HG02938 (cell line): ENCODE data around the gene DEPDC7.

Experiments
- ATAC-seq: cut with Tn5 transposase; IDR thresholded peaks from one replicate; pipeline ENCODE4 v1.9.1; 2021; ENCODE audit warnings: mild to moderate bottlenecking, moderate library complexity; ENCODE audit not compliant: unreplicated experiment

Gene DEPDC7

DNA sequence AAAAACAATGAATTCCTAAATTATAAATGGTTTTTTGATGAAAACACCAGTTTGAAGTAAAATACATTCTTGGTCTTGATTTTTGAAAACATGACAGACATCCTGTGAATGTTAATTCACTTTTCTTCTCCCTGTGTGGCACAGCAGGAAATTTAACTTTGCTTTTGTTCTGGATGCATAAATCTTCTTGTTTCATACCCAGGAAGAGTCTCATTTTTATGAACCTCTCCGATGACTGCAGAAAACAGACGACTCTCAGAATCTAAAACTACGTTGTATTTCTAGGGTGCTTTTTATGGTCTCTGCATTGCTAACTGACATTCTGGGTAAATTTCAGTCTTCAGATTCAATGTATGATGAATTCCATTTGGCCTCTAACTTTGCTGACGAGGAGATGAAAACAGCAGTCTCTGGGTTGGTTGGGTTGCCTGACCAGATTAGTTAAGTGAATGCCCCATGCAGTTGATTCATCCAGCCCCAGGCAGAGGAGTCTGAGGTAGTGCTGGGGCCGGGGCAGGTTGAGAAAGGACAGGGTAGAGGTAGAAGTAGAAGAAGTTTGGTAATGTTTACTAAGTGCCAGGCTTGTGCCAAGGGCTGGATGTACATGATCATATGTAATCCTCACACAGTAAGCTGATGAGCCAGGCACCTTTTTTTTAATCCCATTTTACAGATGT lies 43.8 kb downstream of the DEPDC7 start:
- ATAC-seq: no peak

DNA sequence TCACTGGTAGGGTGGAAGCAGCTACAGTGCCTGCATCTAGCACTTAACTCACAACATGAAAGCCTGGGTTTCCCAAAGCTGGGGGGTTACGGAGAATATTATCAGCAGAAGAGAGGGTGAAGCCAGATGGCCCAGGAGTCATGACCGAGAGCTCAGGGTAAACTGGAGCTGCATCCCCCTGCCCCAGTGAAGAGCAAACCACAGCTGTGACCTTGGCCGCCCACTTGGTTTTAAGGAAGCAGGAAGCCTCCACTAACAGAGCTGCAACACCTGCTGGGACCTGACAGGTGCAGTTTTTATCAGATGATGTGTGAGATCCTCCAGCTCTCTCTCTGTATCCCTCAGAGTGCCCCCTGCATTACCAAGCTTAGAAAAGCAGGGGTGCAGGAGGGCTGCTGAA lies 44.6 kb downstream of the DEPDC7 start:
- no peak for ATAC-seq

DNA sequence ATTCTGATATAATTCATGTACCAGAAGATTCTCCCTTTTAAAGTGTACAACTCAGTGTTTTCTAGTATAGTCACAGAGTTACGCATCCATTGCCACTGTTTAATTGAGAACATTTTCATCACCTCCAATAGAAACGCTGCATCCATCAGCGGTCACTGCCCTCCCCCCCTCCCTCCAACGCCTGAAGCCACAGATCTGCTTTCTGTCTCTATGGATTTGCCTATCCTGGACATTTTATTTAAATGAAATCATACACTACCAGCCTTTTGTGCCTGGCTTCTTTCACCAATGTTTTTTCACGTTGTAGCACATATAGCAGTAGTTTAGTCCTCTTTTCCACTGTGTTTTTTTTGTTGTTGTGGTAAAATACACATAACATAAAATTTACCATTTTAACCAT lies 46.5 kb downstream of the DEPDC7 start:
- ATAC-seq: no peak

DNA sequence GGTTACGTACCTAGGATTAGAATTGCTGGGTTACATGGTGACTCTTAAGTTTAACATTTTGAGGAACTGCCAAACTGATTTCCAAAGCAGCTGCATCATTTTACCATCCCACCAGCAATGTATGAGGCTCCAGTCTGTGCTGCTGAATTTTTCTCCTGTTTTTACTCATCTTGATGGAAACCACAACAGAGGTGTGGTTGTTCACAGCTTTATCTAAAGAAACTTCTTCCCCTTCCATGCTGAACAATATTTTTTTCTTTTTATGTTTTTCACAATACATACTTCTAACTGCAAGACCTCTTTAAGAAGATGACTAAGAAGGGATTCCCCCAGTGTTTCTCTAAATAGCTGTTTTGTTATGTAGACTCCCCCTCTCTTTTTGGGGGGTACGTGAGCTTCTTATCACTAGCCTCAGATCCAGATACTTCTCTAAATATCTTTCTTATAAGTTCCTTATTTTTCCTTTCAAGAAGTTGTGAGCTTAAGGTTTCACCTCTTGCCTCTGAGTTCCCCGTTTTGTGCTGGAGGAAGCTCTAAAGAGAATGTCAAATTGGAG lies 47.7 kb downstream of the DEPDC7 start:
- ATAC-seq: no peak

DNA sequence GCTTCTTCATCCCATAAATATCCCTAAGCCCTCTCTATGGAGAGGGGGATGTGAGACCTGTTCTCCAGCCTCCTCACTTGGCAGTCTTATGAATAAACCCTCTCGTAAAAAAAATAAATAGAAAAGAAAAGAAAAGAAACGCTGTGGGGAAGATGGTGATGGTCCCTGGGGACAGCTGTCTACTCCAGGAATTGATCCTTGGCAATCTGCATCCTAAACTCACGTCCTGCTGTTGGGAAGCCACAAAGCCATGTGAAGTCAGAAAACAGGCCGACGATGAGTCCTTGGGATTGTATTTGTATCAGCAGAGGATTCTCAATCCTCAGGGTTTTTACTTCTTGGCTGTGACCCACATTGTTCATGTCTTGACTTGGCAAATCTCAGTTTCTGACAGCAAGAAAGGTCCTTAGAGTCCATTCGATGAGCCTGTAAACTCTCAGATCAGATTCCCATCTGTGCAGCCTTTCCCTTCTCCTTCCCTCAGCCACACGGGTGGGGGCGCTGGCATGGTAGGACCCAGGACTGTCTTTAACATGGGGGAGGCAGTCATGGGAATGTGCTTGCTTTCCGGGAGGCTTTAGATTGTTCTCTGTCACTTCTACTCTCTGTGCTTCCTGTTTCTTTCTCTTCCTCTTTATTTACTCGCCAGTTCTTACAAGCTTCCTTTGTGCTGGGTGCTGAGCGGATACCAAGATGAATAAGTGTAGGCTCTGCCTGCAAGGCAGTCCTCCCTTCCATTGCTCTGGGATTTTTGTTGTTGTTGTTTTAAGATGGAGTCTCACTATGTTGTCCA lies 48.6 kb downstream of the DEPDC7 start:
- ATAC-seq: no peak

DNA sequence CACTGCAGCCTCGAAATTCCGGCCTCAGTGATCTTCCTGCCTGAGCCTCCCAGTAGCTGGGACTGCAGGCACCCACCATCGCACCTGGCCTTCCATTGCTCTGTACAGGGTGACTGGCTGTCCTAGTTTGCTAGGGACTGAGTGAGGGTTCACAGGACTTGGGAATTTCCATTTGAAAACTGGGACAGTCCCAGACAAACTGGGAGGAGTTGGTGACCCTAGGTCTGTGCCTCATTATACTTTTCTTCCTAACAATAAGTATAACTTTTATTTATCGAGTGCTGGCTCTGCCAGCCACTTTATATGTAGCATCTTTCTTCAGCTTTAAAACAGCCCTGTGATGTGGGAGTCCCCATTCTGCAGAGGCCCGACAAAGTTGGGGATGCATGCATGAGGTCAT lies 49.2 kb downstream of the DEPDC7 start:
- no peak for ATAC-seq

DNA sequence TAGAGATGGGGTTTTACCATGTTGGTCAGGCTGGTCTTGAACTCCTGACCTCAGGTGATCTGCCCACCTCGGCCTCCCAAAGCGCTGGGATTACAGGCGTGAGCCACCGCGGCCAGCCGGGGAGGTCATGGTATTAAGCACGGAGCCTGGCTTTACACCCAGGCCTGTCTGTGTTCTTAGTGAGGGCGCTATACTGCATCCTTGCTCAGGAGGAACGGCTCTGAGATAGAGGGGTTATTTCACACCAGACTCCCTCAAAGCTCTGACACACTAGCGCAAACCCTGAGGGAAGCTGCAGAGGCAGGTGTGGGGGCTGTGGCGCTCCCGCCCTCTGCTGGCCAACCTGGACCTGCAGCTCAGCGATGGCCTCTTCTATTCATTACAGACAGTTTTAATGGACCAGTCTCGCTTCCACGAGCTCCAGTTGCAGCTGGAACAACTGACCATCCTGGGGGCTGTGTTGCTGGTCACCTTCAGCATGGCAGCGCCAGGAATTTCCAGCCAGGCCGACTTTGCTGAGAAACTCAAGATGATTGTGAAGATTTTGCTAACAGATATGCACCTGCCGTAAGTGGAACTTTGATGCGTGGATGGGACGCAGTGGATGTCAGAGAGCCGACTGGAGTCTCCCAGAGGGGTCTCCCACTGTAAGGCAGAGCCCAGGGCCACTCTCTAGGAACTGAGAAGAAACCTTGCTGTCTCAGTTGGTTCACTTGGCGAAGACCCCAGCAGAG lies 49.9 kb downstream of the DEPDC7 start:
- ATAC-seq: peak; percentile 34

DNA sequence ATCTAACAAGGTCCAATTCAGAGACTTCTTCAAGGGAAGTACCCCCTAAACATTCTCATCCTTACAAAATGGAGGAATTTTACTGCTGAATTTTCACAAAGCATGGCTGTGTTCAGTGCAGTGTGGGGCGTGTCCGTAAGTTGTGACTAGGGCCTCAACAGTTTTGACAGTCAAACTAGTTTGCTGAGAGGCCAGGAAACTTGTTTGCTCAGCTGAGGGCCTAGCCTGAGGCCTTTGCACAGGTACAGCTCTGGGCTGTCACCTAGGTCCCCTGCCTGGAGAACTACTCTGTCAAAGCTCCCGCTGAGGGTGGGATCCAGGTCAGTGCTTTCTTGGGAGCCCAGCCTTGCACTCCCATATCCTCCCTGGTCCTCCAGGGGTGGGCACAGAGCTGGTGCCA lies 51.6 kb downstream of the DEPDC7 start:
- no peak for ATAC-seq

DNA sequence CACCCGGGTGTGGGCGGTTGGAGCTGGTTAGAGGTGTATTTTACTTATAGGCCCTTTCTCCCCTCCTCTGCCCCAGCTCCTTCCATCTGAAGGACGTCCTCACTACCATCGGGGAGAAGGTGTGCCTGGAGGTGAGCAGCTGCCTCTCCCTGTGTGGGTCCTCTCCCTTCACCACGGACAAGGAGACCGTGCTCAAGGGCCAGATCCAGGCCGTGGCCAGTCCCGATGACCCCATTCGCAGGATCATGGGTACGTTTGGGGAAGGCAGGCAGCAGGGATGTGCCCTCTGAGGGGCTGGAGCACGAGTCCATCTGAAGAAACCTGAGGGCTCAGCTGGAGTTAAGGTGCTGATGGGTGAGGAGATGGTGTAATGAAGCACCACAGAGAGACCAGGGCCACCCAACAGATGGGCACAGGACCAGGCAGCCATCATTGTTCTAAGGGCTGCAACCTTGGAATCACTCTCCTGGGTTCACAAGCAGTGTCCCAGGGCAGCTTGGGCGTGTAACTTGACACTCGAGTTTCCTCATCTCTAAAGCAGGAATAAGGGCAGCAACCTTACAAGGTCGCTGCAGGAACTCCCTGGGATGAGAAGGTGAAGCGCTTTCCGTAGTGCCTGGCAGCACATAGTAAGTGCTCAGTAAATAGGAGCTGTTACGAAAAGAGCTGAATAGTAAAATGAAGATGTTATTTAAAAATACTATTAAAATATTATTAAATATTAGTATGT lies 53.1 kb downstream of the DEPDC7 start:
- ATAC-seq: no peak

DNA sequence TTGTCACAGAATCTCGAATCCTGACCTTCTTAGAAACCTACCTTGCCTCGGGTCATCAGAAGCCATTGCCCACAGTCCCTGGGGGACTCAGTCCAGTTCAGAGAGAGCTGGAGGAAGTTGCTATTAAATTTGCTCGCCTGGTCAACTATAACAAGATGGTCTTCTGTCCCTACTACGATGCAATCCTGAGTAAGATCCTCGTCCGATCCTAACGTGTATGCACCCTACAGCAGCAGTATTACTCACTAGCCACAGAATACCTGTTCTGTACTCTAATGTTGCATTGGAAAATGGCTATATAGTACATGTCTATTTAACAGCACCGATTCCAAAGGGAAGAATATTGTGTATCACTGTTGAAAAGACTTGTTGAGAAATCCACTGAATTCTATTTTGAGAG lies 56.8 kb downstream of the DEPDC7 start:
- ATAC-seq: no peak
